HG03575 (cell line): ENCODE data around the gene COL23A1.

ENCODE experiments used
- ATAC-seq: cut with Tn5 transposase; IDR thresholded peaks from one replicate; pipeline ENCODE4 v1.9.1; 2021; ENCODE audit not compliant: unreplicated experiment, insufficient number of reproducible peaks, low FRiP score; ENCODE audit errors: extremely low read depth

Gene COL23A1

DNA sequence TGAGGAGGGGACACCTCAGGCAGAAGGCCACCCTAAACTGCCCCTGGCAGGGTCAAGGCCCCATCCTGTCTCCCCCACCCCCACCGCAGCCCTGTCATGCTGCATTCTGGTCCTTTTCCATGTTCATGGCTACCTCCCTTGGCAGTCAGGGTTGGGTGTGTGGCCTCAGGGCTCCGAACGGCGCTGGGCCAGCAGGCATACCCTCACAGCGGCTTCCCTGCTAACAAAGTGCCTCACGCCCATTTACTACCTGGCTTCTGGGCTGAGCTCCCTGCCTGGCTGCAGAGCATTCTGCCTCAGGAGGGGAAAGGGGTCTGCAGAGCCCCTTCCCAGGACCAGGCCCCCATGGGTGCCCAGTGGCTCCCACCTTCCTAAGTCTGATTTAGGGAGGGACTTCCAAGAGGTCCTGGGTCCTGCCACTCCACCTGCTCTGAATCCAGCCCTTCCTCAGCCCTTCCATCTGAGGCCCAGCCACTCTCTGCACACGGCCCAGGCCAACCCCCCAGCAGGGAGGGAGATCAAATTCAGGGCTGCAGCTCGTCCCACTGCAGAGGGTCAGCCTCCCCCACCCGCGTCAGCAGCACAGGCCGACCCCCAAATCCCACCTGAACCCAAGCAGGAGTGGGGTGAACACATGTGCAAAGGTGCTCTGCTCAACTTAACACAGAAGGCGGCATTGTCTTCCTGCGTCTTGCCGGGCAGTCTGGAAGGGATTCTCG lies 241.7 kb downstream of the COL23A1 start:
- ATAC-seq: no peak

DNA sequence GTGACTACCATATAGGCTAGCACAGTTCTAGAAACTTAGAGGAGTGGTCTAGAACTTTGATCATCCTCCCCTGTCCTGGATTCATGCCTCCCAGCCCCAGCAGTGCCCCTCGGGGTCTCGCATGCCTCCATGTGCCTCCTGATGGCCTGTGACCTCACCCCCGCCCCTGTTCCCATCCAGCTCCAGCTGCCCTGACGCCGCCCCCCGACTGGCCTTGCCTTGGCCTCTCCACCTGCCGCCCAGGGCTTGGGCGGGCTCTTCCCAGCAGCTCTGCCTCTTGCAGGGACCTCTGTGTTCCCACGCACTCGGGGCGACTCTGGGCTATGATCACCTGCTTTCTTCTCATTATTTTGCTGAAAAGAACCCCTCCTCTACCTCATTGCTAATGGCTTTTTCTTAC lies 242.2 kb downstream of the COL23A1 start:
- no peak for ATAC-seq

DNA sequence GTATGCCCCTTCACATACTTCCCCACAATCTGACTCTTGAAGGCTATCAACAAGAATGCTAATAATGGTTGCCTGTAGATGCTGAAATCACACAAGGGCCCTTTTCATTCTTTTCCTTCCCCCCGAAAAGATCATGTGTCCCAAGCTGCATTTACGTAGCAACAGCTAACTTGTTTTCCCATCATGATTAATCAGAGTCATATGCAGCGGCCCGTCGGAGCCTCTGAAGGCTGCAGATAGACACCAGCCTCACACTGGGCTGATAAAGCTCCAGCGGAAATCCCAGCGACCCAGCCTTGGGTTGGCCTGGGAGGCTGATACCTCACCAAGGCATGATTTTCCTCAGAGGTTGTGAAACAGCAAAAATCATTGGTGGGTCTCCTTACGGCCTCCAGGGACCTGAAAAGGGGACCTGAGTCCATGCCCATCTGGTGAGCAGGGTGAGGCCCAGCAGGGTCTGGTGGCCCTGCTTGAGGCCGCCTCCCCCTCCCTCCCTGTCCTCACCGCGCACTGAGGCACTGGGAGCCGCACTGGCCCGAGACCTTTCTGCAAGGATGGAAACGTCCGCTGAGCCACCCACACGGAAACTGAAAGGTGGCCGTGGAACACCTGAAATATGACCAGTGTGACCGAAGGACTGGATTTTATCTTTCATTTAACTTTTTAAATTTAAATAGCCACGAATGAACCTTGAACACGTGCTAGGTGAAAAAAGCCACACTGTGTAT lies 243.4 kb downstream of the COL23A1 start:
- ATAC-seq: no peak

DNA sequence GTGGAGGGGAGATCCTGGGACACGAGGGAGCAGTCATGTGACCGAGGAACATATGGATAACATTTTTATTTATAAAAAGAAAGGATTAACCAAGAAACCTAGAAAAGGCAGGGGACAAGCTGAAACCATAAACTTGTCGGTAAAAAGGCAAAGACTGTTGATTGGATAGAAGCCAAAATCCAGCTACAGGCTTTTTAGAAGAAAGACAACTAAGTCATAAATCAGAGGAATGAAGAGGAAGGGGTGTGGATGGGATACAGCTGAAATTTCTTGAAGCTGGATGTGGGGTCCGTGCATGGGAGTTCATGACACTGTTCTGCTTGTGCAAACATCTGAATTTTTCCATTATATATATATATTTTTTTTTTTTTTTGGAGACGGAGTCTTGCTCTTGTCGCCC lies 246.9 kb downstream of the COL23A1 start:
- no peak for ATAC-seq

DNA sequence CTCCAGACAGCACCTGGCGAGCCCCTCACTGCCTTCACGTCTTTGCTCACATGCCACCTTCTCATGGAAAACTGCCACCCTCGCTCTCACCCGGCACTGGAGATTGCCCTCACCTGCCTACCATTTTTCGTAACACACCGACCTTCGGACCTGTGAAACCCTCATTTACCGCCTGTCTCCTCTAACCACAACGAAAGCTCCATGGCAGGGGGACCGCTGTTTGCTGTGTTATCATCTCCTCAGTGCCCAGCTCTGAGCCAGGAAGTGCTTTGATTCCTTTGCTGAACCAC lies 248.4 kb downstream of the COL23A1 start:
- ATAC-seq: no peak

DNA sequence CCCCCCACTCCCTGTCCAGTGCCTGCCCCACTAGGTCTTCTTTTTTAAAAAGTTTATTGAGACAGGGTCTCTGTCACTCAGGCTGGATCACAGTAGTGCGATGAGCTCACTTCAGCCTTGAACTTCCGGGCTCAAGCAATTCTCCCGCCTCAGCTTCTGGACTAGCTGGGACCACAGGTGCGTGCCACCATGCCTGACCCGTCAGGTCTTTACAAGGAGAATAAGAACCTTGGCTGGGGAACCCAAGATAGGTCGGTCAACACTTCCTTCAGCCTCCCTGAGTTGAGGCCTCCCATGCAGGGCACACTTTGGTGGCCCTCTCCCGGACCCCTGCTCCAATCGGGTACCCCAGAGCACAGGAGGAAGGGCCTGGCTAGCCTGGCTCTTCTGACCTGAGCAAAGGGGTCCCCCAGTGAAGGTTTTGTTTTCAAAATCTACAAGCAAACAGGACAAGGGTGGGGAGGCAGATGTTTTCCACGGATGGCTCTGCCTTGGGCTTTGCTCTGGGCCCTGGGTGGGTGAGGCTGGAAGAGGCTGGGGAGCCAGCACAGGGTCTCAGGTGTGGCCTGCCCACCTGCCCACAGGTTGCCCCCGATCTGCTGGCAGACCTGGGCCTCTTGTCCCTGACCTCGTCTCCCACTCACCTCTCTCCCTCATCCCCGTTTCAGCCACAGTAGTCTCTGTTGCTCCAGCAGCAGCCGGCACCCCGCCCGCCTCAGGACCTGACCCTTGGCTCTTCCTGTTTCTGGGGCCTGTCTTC lies 248.9 kb downstream of the COL23A1 start:
- no peak for ATAC-seq

DNA sequence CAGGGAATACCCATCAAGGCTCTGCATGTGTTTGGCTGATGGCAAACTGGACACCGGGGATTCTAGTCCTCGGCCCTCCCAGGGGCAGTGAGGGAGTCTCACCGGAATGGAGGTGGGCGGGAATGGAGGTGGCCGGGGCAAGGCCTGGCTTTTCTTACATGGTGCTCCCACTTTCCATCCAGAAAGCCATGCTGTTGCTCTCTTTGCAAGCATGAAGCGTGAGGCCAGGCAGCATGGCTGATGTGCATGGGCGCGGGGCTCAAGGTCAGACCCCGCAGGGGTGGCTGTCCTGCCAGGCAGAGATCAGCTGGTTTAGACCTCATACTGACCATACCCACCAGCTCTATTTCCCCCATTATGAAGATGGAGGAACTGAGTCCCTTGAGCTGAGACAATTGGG lies 249.6 kb downstream of the COL23A1 start:
- ATAC-seq: no peak

DNA sequence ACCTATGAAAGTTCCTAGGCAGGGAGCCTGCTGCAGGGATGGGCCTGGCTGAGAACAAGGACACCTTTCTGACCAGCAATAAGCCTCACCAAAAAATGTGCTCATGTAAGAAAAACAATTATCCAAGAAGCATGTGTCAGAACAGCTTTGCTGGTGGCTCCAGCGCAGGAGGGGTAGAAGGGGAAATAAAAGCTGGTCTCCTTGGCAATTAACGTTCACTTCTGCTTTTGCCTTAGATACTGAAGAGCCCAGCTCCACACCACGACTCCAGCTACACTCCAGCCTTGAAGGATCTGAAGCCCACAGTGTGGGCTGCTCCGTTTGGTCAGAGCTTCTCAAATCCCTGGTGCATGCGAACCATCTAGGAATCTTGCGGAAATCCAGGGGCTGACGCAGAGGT lies 250.0 kb downstream of the COL23A1 start:
- no peak for ATAC-seq

DNA sequence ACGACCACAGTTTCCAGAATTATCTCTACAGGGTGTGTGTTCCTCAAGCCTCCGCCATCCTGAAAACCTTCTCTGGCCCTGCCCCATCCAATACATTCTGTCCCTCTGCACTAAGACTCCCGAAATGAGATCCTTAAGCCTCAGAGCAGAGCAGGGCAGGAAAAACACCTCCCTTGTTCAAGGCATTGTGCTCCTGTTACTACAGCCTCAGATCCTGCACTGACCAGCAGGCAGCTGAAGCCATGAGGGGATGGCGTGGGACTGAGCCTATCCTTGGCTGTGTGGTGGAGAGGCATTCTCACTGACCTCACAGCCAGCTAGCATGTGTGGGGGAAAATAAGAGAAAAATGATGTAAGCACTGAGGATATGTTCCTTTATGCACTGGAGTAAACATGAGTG lies 250.9 kb downstream of the COL23A1 start:
- no peak for ATAC-seq

DNA sequence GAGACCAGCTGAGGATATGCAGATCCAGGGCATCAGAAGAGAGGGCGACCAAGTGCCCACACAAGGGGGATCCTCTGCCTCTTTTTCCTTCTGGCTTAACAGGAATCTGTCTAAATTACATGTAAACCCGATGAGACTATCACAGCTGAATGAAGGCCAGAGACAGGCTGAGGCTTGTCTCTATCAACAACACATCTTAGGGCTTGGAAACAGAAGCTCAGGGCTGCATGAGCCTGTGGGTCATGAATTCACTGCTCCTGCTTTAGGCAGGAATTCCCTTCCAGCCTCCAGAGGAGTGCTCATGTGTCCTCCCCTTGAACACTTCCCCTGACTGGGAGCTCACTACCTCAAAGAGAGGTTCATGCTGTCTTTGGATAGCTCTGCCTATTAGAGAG lies 251.4 kb downstream of the COL23A1 start:
- ATAC-seq: no peak

DNA sequence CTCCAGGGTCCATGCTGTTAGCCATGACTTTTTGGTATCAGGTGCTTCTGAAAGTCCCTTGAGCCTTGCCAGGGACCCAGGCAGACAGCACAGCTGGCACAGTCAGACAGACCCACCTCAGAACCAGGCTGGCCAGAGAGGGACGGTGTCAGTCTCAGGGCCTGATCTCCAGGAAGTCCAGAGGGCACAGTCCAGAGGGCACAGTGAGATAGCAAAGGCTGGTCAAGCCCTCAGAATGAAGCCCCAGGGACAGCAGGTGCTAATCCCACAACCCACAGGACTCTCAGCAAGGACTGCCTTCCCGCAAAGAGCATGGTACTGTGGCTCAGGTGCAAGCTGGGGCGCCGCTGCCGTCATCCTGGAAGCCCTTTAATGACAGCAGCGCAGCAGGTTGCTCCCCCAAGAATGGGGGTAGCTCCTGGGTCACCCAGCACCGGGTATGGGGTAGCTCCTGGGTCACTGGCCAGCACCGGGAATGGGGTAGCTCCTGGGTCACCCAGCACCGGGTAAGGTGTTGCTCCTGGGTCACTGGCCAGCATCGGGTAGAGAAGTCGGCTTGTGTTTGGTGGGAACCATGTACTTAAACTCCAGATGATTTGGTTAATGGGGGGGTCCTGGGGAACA lies 252.0 kb downstream of the COL23A1 start:
- no peak for ATAC-seq

DNA sequence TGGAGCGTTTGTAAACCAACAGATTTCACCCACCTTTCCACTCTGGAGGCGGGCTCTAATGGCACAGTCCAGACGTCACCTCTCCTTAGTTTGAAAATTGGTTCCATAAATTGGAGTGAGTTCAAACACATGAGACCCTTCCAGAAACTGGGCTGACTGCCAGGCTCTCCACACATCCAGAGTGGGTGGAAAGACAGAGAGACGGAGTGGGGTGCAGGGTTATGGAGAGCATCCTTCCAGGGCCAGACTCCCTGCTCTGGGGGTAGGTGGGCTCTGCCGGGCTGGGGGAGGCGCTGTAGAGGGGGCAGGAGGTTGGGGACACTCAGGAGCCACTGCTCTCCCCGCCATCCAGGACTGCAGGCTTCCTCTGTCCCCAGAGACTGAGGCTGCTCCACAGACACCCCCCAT lies 252.9 kb downstream of the COL23A1 start:
- no peak for ATAC-seq

DNA sequence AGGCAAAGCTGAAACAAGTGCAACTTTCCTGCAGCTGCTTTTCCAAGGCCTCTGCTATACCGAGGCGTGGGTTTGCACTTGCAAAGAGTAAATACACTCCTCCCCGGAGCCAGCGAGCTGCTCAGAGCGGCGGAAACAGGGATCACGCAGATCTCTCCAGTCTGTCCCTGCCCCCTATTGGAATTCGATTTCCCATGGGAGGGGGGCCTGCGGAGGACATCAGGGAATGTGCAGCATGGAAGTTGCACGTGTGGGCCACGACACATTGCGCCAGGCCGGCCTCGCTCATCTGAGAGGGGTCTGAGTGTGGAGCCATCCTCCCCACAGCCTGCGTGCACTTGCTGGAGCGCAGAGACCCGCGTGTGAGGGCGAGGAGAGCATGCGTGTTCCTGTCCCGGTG lies 253.3 kb downstream of the COL23A1 start:
- no peak for ATAC-seq

DNA sequence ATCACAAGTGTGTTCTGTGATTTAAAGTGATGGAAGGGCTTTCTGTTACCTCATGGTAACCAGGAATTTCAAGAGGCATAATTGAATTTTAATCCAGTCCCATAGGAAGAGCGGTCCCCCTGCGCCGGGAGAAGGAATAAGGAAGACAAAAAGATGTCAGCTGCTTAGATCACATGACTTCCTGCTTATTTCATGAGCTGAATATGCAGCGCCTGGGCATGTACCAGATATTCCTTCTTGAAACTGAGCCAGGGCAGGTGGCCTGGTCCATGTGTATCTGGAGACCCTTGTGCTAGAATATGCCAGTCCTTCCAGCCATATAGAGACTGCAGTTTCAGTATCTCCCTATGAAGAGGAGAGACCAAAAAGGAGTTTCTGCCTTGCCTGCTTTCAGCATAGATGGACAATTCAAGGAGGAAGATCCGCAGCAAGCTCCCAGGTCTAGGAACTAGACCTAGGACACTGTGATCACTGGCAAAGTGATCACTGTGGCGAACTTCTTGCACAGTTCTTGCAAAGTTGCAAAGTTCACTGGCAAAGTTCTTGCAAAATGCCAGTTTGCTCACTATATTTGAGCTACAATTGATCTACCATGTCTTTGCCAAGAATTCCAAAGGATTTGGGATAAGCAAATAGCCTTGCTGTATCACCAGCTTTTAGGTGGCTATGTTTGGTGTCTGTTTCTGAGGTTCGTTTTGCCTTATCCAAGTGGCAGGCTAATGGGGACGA lies 254.7 kb downstream of the COL23A1 start:
- ATAC-seq: no peak

DNA sequence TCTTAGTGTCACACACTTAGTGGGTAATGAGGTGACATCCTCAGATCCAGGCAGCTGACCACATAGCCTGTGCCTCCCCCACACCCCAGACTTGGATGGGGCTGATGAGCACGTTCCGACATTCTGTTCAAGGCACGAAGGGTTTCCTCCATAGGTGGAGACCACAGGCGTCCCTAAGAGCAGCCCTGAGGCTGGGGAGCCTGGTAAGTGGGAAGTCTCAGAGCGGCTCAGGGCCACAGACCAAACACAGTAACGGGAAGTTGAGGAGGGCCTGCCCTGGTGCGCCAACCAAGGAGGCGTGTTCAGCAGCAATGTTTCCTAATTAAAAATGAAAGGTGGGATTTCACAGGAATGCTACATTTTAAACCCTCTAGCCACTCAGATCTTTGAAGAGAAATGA lies 255.3 kb downstream of the COL23A1 start:
- ATAC-seq: no peak

DNA sequence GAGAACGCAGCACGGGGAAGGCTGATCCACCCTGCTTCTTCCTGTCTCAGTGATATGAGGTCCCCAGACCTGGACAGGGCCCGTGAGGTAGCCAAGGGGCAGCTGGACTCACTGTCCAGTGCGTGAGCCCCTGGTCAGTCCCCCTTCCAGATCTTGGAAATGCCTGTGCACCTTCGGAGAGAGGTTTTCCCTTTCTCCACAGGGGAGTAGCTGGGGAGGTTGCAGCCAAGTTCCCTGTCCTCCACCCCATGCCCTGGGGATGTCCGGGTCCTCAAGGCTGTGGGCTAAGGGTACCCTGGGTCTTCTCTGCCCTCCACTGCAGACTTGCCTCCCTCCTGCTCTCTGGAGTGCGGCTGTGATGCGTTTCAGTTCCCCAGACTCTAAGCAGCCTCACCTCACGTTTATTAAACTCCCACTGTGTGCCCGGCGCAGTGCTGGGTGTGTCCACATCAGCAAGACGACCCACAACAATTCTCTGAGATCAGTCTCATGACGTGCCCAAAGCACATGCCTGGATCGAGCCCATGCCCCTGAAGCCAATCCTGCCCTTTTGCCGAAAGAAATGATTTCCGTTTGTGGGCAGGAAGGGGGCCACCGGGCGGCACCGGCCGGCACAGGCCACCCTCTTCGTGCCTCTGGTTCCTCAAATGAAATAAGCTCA lies 256.2 kb downstream of the COL23A1 start:
- no peak for ATAC-seq

DNA sequence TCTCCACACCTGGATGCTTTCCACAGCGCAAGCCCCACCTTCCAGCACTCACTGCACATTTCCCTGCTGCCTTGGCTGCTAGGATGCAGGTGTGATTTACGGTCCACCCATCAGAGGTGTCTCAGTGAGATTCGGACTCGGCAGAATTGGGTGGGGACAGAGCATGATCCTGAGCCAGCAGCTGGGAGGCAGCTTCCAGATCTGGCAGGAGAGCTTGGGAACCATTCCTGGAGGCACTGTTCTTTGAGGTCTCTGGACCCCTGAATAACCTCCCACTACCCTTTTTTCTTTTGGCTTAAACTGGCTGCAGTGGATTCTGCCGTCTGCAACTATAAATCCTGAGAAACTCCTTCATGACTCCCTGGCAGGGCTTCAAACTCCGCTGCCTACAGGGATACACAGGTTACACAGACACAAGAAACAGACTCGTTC lies 258.0 kb downstream of the COL23A1 start:
- no peak for ATAC-seq

DNA sequence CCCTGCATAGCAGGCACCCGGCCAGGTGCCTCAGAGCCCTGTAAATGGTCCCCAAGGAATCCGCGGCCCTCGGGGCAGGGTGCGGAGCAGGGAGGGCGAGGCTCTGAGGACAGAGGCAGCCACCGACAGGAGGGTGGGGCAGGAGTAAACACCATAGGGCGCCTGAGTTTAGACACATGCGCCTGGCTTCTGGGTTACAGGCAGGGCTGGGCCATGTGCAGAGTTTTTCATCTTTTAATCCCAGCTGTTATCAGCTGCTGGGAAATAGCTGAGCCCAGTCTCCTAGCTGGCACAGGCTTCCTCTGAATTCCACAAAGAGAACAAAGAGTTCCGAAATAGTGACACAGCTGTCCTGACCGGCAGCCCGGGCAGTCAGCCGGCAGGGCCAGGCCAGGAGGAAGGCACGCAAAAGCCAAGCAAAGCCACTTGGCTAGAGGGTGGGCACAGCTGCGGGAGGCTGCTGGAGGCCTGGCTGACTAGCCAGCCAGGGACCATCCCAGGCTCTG lies 258.6 kb downstream of the COL23A1 start:
- no peak for ATAC-seq
